Measurements from ENCODE around the gene MLST8. TPM values are rescaled to one million over a fixed set of nuclear protein-coding genes. Genes with fewer than 3 reads are reported as not detected.

Gene MLST8
- total RNA-seq, 1 donor from 2014 or later: 31.2 TPM

- no peak for DNase-seq (ENCODE audit: low spot score)
These were observed 3.1 kb downstream of the MLST8 start for GRCh38 chr16:2208308-2208707.

GRCh38 chr16:2208772-2209171 lies 3.5 kb downstream of the MLST8 start:
- no peak for DNase-seq (ENCODE audit: low spot score)

- DNase-seq (ENCODE audit: low spot score): no peak
These were observed 4.2 kb downstream of the MLST8 start for GRCh38 chr16:2209258-2210008.

GRCh38 chr16:2210009-2210332 lies 4.7 kb downstream of the MLST8 start:
- no peak for DNase-seq (ENCODE audit: low spot score)

- DNase-seq (ENCODE audit: low spot score): no peak
These were observed 5.4 kb downstream of the MLST8 start, which contains the start of gene BRICD5 for GRCh38 chr16:2210386-2211365. Gene BRICD5, minus strand, starts transcription at chr16:2210863. Its CDS starts 30 bp downstream, at chr16:2210833.

- no peak for DNase-seq (ENCODE audit: low spot score)
These were observed 6.7 kb downstream of the MLST8 start for GRCh38 chr16:2211923-2212347.

- no peak for DNase-seq (ENCODE audit: low spot score)
These were observed 7.4 kb downstream of the MLST8 start for GRCh38 chr16:2212362-2213324.

- DNase-seq (ENCODE audit: low spot score): no peak
These were observed 8.8 kb downstream of the MLST8 start for GRCh38 chr16:2213817-2214718.

GRCh38 chr16:2214719-2214968 lies 9.4 kb downstream of the MLST8 start, which contains the start of gene PGP:
Gene PGP, minus strand, starts transcription at chr16:2214840. Its CDS starts 63 bp downstream, at chr16:2214777.
- no peak for DNase-seq (ENCODE audit: low spot score)

GRCh38 chr16:2216330-2216729 lies 11.1 kb downstream of the MLST8 start:
- no peak for DNase-seq (ENCODE audit: low spot score)

GRCh38 chr16:2223221-2223941 lies 18.1 kb downstream of the MLST8 start, which contains the start of gene E4F1:
Gene E4F1, plus strand, starts transcription at chr16:2223591. Its CDS starts 23 bp downstream, at chr16:2223614.
- DNase-seq (ENCODE audit: low spot score): peak; percentile 99

GRCh38 chr16:2223942-2224486 lies 18.8 kb downstream of the MLST8 start:
- DNase-seq (ENCODE audit: low spot score): no peak

GRCh38 chr16:2226245-2226793 lies 21.1 kb downstream of the MLST8 start:
- DNase-seq (ENCODE audit: low spot score): no peak

- no peak for DNase-seq (ENCODE audit: low spot score)
These were observed 21.7 kb downstream of the MLST8 start for GRCh38 chr16:2226918-2227317.

GRCh38 chr16:2228161-2228824 lies 23.0 kb downstream of the MLST8 start:
- no peak for DNase-seq (ENCODE audit: low spot score)

- no peak for DNase-seq (ENCODE audit: low spot score)
These were observed 23.8 kb downstream of the MLST8 start for GRCh38 chr16:2229091-2229490.

- DNase-seq (ENCODE audit: low spot score): no peak
These were observed 24.5 kb downstream of the MLST8 start for GRCh38 chr16:2229632-2230250.

GRCh38 chr16:2230376-2230775 lies 25.1 kb downstream of the MLST8 start:
- DNase-seq (ENCODE audit: low spot score): no peak

All from mucosa of gallbladder (tissue), 1 donor.